Ovary (tissue), 3 donors: ENCODE results near the gene HIPK3.

ENCODE experiments used
- CTCF ChIP-seq, 3 donors: fragments of 450-650 bp in 2 of 3; fragments of 200-600 bp in 1 of 3; IDR thresholded peaks; one replicate each; pipeline versions ENCODE4 v1.5.1 to v1.8.0; 2016 to 2022; ENCODE audit warnings: antibody characterized with exemption in 3 of 3, mild to moderate bottlenecking in 1 of 3
- EP300 ChIP-seq: sonication (generic); formaldehyde crosslinking; IDR thresholded peaks from one replicate; pipeline ENCODE4 v1.6.1; 2017; ENCODE audit warnings: antibody characterized with exemption
- POLR2A ChIP-seq: fragments of 450-650 bp; IDR thresholded peaks from one replicate; pipeline ENCODE4 v1.6.1; 2017; ENCODE audit warnings: antibody characterized with exemption, mild to moderate bottlenecking, moderate library complexity
- donor health status: DM: no; HTN: no; CAD: no.

DNA sequence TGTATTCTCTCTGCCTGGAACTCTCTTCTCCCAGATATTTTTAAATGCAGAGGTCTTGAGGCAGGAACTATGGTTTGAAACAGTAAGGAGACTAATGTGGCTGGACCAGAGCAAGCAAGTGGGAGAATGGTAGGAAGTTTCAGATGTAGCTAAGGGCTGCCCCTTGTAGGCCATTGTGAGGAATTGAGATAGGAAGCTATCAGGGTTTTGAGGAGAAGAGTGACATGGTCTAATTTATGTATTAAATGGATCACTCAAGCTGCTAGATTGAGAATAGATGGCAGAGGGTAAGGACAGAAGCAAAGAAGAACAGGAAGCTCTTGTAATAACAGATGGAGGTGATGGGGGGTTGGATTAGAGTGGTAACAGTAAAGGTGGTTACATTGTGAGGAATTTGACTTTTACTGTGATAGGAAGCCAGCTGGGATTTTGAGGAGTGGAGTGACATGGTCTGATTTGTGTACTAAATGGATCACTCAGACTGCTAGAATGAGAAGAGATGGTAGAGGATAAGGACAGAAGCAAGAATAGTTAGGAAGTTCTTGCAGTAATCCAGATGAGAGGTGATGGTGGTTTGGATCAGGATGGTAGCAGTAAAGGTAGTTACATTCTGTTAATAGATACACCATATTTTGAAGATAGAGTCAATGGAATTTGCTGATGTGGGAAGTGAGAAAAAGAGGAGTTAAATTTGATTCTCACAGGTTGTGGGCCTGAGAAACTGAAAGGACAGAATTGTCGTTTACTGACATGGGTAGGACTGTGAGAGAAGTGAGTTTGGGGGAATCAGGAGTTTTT, 63.0 kb downstream of the HIPK3 start:
- TF ChIP-seq EP300 (no peak), CTCF (IDR thresholded peaks at IDR 0.05) (no peak), POLR2A (no peak)
